Activated CD8-positive, alpha-beta T cell treated with anti-CD3 and anti-CD28 coated beads for 36 hours (primary cell): ENCODE measurements around the gene HNRNPU. TPM values are rescaled to one million over a fixed set of nuclear protein-coding genes. Genes with fewer than 3 reads are reported as not detected.

ENCODE experiments used
- ATAC-seq: fragments of 200-7000 bp; cut with Tn5 transposase; one replicate; pipeline ENCODE4 v1.10.0; 2021; ENCODE audit warnings: mild to moderate bottlenecking, moderate library complexity
- CTCF ChIA-PET: fragments of 350-600 bp; sonication (Branson Sonifier 250); formaldehyde crosslinking; loops from one replicate; lab custom pipeline; 2021; ENCODE audit warnings: antibody characterized with exemption; lab: Charles Lee
- POLR2A ChIA-PET: fragments of 350-600 bp; sonication (Branson Sonifier 250); formaldehyde crosslinking; loops from one replicate; lab custom pipeline; 2021; ENCODE audit warnings: antibody characterized with exemption; lab: Charles Lee
- DNase-seq: peaks from one replicate; pipeline ENCODE4 v3.0.0-alpha.2; 2020
- H3K27ac Mint-ChIP-seq: one replicate; pipeline ENCODE4 v1.8.0; 2021; ENCODE audit warnings: mild to moderate bottlenecking, mixed read lengths
- H3K27me3 Mint-ChIP-seq: one replicate; pipeline ENCODE4 v1.8.0; 2021; ENCODE audit warnings: mixed read lengths
- H3K36me3 Mint-ChIP-seq: one replicate; pipeline ENCODE4 v1.8.0; 2021; ENCODE audit warnings: low read depth, mixed read lengths
- H3K4me1 Mint-ChIP-seq: one replicate; pipeline ENCODE4 v1.8.0; 2021; ENCODE audit warnings: low read depth, mixed read lengths
- H3K4me3 Mint-ChIP-seq: one replicate; pipeline ENCODE4 v1.8.0; 2021; ENCODE audit warnings: mild to moderate bottlenecking, moderate library complexity, mixed read lengths
- H3K9me3 Mint-ChIP-seq: one replicate; pipeline ENCODE4 v1.8.0; 2021; ENCODE audit warnings: mixed read lengths
- CTCF ChIP-seq: fragments of 200-600 bp; IDR thresholded peaks from one replicate; pipeline ENCODE4 v1.8.0; 2022; ENCODE audit warnings: antibody characterized with exemption, mild to moderate bottlenecking
- intact Hi-C: fragments of 100-400 bp; cut with micrococcal nuclease; formaldehyde crosslinking; loops from one replicate; pipeline ENCODE4 v1.10.0; 2022
- total RNA-seq, 2 experiments: library from RNA; stranded (reverse); gene quantifications; one replicate each; pipeline ENCODE4 v1.2.3, GENCODE V29; 2021

Gene HNRNPU
- total RNA-seq, 2 experiments from 2014 or later: 469 to 474 TPM

GRCh38 chr1:244804841-244805240, 59.5 kb downstream of the HNRNPU start:
- intact Hi-C loops: no loop called here

DNA sequence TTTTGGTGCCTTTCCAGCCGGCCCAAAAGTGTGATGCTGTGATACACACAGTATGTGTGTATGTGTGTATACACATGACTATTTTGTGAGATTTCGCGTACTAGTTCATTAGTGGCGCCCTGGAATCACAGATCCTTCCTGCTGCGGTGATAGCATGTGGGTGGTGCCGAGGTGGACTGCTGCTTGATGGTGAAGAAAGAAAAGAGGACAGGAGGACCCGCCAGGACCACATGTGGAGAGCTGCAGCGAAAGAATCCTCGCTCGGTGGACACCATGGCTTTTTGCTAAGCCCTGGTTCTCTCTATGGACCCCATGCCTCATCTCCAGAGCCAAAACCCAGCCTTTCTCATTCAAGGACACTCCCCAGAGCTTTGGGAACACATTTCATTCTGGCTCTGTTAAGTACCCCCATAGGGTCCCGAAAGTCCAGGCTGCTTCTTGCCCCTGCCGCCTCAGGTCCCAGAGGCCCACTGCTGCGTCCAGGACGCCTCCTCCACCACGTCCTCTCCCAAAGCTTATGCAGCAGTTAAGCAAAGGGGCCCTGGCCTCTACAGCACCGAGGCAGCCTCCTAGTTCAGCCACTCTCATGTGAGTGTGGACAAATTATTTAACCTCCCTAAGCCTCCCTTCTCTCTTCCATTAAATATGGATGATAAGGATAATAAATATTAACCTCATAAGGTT, 61.6 kb downstream of the HNRNPU start:
- Mint-ChIP-seq H3K9me3 (no peaks in the 10 kb centered on the region), H3K36me3 (no peaks in the 10 kb centered on the region), H3K27me3 (peaks cover under 1% of the 10 kb centered on the region), H3K27ac (no peak overlapping the region), H3K4me1 (peaks cover 4% of the 10 kb centered on the region), H3K4me3 (no peak overlapping the region)
- intact Hi-C loops: no loop called here
- no peak for TF ChIP-seq CTCF
- DNase-seq (no peak), ATAC-seq (no peak)
- ChIA-PET POLR2A (interaction anchor here (1.5 to 1.7 kb wide), 2 partner anchors 32 to 241 kb away, joined by 3 to 4 read pairs; no protein-coding TSS in a partner anchor), CTCF (interaction anchor here (1.2 to 4.3 kb wide), 9 partner anchors 33 to 240 kb away, joined by 3 to 78 read pairs (median 10); partner anchors contain the start of genes COX20 and DESI2)

More at GRCh38 chr1:244804841-244805240, 59.5 kb downstream of the HNRNPU start:
- Mint-ChIP-seq H3K27ac (no peak overlapping the region), H3K9me3 (no peaks in the 10 kb centered on the region), H3K4me3 (no peak overlapping the region), H3K4me1 (peaks cover 4% of the 10 kb centered on the region), H3K36me3 (no peaks in the 10 kb centered on the region), H3K27me3 (peaks cover 4% of the 10 kb centered on the region)
- ChIA-PET POLR2A (no interaction called here), CTCF (no interaction called here)
- no peak for TF ChIP-seq CTCF
- no peak for DNase-seq
- no peak for ATAC-seq

GRCh38 chr1:244802041-244802440, 62.3 kb downstream of the HNRNPU start:
- ChIA-PET POLR2A (interaction anchor here (1.5 to 1.7 kb wide), 2 partner anchors 32 to 241 kb away, joined by 3 to 4 read pairs; no protein-coding TSS in a partner anchor), CTCF (interaction anchor here (0.6 to 4.3 kb wide), 31 partner anchors 9 to 387 kb away, joined by 3 to 78 read pairs (median 5); partner anchors contain the start of genes COX20 and DESI2)
- no peak overlapping the region for H3K27ac Mint-ChIP-seq
- no peaks in the 10 kb centered on the region for H3K9me3 Mint-ChIP-seq
- ATAC-seq (no peak), DNase-seq (no peak)
- peaks cover 4% of the 10 kb centered on the region for H3K4me1 Mint-ChIP-seq
- no peaks in the 10 kb centered on the region for H3K27me3 Mint-ChIP-seq
- intact Hi-C loops: no loop called here
- H3K4me3 Mint-ChIP-seq: no peak overlapping the region
- H3K36me3 Mint-ChIP-seq: no peaks in the 10 kb centered on the region
- no peak for TF ChIP-seq CTCF

DNA sequence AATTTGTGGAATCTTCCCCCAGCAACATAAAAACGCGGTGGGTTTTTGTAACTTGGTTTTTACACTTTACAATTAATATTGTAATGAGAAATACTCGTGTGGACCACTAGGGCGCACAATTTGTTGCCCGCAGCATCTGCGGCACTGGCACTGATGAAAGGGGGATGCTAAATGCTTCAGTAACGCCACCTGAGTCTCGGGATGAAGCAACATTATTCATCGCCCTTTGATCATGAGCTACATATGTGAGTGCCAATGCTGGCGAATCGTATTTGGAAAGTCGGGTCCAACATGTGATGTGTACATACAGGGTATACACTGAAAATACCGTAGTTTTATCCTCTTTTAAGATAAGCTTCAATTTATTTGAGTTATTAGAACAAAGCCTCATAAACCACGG, 63.1 kb downstream of the HNRNPU start:
- no peaks in the 10 kb centered on the region for H3K36me3 Mint-ChIP-seq
- no peak overlapping the region for H3K27ac Mint-ChIP-seq
- no peaks in the 10 kb centered on the region for H3K27me3 Mint-ChIP-seq
- H3K4me3 Mint-ChIP-seq: no peak overlapping the region
- TF ChIP-seq CTCF: peak; percentile 78
- ChIA-PET POLR2A (interaction anchor here (0.6 to 1.5 kb wide), 3 partner anchors 12 to 164 kb away, joined by 3 read pairs; no protein-coding TSS in a partner anchor), CTCF (interaction anchor here (0.6 to 4.3 kb wide), 46 partner anchors 8 to 386 kb away, joined by 3 to 78 read pairs (median 4); partner anchors contain the start of genes COX20 and DESI2)
- peak; percentile 95 for ATAC-seq
- no peaks in the 10 kb centered on the region for H3K9me3 Mint-ChIP-seq
- H3K4me1 Mint-ChIP-seq: peaks cover 4% of the 10 kb centered on the region
- intact Hi-C loops: loop anchor here (2.0 kb wide), 1 partner anchor 242 kb away; no protein-coding TSS in a partner anchor
- peak; percentile 75 for DNase-seq
